ENCODE results near the gene COA3. TPM values are rescaled to one million over a fixed set of nuclear protein-coding genes. Genes with fewer than 3 reads are reported as not detected.

The COA3 gene
- total RNA-seq, 1 experiment from 2014 or later, result 41.0 TPM

DNA sequence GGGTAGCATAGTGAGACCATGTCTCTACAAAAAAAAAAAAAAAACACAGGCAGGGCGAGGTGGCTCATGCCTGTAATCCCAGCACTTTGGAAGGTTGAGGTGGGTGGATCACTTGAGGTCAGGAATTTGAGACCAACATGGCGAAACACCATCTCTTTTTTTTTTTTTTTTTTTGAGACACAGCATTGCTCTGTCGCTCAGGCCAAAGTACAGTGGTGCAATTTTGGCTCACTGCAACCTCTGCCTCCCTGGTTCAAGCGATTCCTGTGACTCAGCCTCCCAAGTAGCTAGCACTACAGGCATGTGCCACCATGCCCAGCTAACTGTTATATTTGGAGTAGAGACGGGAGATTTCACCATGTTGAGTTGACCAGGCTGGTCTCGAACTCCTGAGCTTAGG is 32.4 kb downstream of the COA3 start:
- intact Hi-C loops (cut with micrococcal nuclease), result no loop called here
- TF ChIP-seq, protein P1, sequence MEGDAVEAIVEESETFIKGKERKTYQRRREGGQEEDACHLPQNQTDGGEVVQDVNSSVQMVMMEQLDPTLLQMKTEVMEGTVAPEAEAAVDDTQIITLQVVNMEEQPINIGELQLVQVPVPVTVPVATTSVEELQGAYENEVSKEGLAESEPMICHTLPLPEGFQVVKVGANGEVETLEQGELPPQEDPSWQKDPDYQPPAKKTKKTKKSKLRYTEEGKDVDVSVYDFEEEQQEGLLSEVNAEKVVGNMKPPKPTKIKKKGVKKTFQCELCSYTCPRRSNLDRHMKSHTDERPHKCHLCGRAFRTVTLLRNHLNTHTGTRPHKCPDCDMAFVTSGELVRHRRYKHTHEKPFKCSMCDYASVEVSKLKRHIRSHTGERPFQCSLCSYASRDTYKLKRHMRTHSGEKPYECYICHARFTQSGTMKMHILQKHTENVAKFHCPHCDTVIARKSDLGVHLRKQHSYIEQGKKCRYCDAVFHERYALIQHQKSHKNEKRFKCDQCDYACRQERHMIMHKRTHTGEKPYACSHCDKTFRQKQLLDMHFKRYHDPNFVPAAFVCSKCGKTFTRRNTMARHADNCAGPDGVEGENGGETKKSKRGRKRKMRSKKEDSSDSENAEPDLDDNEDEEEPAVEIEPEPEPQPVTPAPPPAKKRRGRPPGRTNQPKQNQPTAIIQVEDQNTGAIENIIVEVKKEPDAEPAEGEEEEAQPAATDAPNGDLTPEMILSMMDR (IDR thresholded peaks at IDR 0.05; ENCODE audit: unreplicated experiment), result no peak
- Mint-ChIP-seq H3K4me1 (ENCODE audit: insufficient read depth, unreplicated experiment) (peaks cover 5% of the 10 kb centered on the region), H3K27ac (ENCODE audit: low read depth, unreplicated experiment) (no peak overlapping the region), H3K4me3 (ENCODE audit: unreplicated experiment) (no peak overlapping the region), H3K36me3 (ENCODE audit: insufficient read depth, unreplicated experiment) (no peaks in the 10 kb centered on the region), H3K9me3 (ENCODE audit: unreplicated experiment) (no peaks in the 10 kb centered on the region), H3K27me3 (ENCODE audit: insufficient read depth, unreplicated experiment) (no peaks in the 10 kb centered on the region)
- peak; percentile 60 for DNase-seq (ENCODE audit: unreplicated experiment)
- ChIA-PET CTCF (interaction anchor here (0.7 to 1.0 kb wide), 3 partner anchors 16 to 187 kb away, joined by 3 to 5 read pairs (median 4); no protein-coding TSS in a partner anchor), POLR2A (interaction anchor here (0.7 kb wide), 1 partner anchor 20 kb away, joined by 3 read pairs; no protein-coding TSS in a partner anchor)
- BruUV-seq (replicated peaks), result no TSS peak

DNA sequence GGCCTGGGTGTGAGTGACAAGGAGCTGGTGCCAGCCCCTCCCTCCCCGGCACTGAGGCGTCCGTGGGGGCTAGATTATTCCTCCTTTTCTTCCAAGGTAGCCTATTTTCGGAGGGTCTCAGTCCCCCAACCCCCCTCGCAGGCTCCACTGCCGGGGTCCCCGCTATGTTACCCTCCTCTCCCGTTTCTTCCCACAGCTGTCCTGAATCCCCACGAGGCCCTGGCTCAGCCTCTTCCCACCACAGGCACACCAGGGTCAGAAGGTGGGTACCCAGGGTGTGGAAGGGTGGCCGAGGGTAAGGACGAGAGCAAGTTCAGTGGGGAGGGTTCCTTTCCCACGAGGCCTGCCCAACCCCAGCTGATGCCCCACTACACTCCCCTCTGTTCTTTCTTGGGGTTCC is 36.9 kb downstream of the COA3 start:
- intact Hi-C loops (cut with micrococcal nuclease), result loop anchor here (2.0 kb wide), 2 partner anchors 17 to 183 kb away; partner anchors contain the start of gene EZH1
- no peak for DNase-seq (ENCODE audit: unreplicated experiment)
- peaks cover 20% of the 10 kb centered on the region for H3K27me3 Mint-ChIP-seq (ENCODE audit: insufficient read depth, unreplicated experiment)
- TF ChIP-seq, protein P1 (IDR thresholded peaks at IDR 0.05; ENCODE audit: unreplicated experiment), result no peak
- BruUV-seq (replicated peaks), result no TSS peak
- ChIA-PET POLR2A (no interaction called here), CTCF (interaction anchor here (0.6 to 1.3 kb wide), 3 partner anchors 31 to 110 kb away, joined by 3 to 7 read pairs (median 5); no protein-coding TSS in a partner anchor)
- no peak overlapping the region for H3K4me3 Mint-ChIP-seq (ENCODE audit: unreplicated experiment)
- H3K9me3 Mint-ChIP-seq (ENCODE audit: unreplicated experiment), result no peaks in the 10 kb centered on the region
- no peak overlapping the region for H3K27ac Mint-ChIP-seq (ENCODE audit: low read depth, unreplicated experiment)
- H3K36me3 Mint-ChIP-seq (ENCODE audit: insufficient read depth, unreplicated experiment), result no peaks in the 10 kb centered on the region
- H3K4me1 Mint-ChIP-seq (ENCODE audit: insufficient read depth, unreplicated experiment), result peaks cover 5% of the 10 kb centered on the region

DNA sequence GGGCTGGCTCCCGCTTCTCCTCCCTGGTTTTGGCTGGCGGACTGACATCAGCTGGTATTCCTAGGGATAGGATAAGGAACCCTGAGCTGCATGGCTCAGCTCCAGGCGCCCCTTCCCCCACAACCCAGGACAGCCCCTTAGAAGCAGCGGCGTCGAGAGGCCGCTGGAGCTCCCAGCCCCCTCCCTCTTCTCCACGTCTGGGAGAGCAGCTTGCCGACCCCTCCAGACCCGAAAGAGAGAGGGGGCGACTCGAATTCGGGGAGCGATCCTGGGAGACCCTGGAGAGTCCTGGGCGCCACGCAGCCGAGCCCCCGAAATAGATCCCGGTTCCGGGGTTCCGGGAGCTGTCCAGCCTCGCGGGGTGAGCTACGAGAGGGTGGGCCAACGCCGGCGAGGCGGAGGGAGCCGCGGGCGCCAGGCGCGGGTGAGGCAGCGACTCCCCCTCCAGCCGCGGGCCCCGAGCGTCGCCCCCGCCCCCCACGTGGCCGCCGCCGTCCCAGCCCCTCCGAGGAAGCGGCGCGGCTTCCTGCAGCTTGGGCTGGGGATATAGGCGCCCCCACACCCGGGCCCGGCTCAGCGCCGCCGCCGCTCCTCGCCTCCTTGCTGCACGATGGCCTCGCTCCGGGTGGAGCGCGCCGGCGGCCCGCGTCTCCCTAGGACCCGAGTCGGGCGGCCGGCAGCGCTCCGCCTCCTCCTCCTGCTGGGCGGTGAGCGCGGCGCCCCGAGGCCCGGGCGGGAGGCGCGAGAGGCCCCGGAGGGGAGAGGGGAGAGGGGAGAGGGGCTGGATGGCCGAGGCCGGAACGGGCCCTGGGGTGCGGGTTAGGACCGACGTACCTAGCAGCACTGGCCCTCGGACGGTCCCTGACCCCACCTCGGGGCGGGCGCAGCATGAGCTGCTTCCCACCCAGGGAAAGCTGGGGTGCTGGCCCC is 37.6 kb downstream of the COA3 start, which contains the start of gene RAMP2:
Gene RAMP2 (plus strand): TSS at position 576 of the 930 bp plus-strand sequence. CDS start 35 bp downstream, at position 611.
- H3K27ac Mint-ChIP-seq (ENCODE audit: low read depth, unreplicated experiment), result no peak within 1 kb of the TSS
- H3K4me3 Mint-ChIP-seq (ENCODE audit: unreplicated experiment), result no peak within 1 kb of the TSS
- H3K36me3 Mint-ChIP-seq (ENCODE audit: insufficient read depth, unreplicated experiment), result no peaks in the 10 kb centered on the region
- ChIA-PET CTCF (interaction anchor here (0.8 to 1.4 kb wide), 5 partner anchors 10 to 231 kb away, joined by 3 to 12 read pairs (median 5); partner anchors contain the start of gene PSMC3IP), POLR2A (interaction anchor here (1.0 kb wide), 2 partner anchors 12 to 37 kb away, joined by 3 to 5 read pairs; partner anchors contain the start of genes COA3 and VPS25)
- intact Hi-C loops (cut with micrococcal nuclease), result no loop called here
- no TSS peak for BruUV-seq (replicated peaks)
- no peak for DNase-seq (ENCODE audit: unreplicated experiment)
- TF ChIP-seq, protein P1 (IDR thresholded peaks at IDR 0.05; ENCODE audit: unreplicated experiment), result no peak
- no peaks in the 10 kb centered on the region for H3K9me3 Mint-ChIP-seq (ENCODE audit: unreplicated experiment)
- peaks cover 5% of the 10 kb centered on the region for H3K4me1 Mint-ChIP-seq (ENCODE audit: insufficient read depth, unreplicated experiment)
- peaks cover 20% of the 10 kb centered on the region for H3K27me3 Mint-ChIP-seq (ENCODE audit: insufficient read depth, unreplicated experiment)
